HS-5 (cell line): ENCODE results near the gene PYGB.

ENCODE experiments used
- DNase-seq: peaks from one replicate; pipeline ENCODE4 v3.0.0-alpha.2; 2012; ENCODE audit warnings: low read depth

The PYGB gene

DNA sequence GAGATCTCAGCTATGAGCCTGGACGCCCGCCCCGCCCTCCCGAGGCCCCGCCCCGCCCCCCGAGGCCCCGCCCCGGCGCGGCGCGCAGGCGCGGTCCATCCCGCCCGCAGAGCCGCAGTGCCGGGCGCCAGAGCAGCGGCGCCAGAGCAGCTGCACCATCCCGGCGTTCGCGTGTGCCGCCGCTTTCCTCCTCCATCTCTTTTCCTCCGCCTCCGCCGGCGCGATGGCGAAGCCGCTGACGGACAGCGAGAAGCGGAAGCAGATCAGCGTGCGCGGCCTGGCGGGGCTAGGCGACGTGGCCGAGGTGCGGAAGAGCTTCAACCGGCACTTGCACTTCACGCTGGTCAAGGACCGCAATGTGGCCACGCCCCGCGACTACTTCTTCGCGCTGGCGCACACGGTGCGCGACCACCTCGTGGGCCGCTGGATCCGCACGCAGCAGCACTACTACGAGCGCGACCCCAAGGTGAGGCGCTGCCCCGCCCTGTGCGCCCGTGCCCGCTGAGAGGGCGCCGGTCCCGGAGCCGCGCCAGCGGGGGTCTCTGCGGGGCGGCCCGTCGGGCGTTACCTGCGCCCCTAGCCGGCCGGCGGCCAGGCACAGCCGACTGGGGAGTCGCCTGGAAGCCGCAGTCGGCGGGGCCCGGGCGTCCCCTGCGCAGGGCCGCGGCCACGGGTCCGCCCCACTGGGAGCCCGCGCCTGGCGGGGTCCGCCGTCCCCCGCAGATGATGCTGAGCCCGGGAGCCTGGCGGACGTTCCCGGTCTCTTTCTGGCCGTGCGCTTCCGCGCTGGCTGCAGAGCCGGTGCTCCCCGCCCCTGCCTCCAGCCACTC lies at the start of gene PYGB:
Gene PYGB, plus strand, starts transcription at position 130 of the 830 bp plus-strand sequence. Its CDS starts 94 bp downstream, at position 224.
- peak; percentile 62 for DNase-seq

- no peak for DNase-seq
Measured at GRCh38 chr20:25198663-25199383, 49.1 kb upstream of the PYGB start.

DNA sequence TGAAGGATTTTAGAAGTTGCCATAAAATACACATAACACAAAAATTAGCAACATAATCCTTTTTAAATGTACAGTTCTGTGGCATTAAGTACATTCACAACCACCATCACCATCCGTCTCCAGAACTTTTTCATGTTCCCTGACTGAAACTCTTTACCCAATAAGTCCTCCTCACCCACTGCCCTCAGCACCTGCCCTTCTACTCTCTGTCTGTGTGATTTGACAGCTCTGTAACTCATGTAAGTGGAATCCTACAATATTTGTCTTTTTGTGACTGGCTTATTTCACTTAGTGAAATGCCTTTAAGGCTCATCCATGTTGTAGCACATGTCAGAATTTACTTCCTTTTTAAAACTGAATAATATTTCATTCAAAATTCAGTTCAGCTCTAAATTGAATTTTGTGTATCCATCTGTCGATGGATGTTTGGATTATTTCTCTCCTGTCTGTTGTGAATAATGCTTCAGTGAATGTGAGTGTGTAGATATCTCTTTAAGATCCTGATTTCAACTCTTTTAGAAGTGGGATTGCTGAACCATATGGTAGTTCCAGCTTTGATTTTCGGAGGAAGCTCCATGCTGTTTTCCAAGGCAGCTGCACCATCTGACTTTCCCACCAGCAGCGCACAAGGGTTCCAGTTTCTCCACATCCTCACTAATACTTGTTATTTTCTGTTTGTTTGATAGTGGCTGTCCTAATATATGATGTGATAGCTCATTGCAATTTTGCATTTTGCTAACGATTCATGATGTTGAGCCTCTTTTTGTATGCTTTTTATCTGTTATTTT lies 48.2 kb upstream of the PYGB start:
- no peak for DNase-seq

DNA sequence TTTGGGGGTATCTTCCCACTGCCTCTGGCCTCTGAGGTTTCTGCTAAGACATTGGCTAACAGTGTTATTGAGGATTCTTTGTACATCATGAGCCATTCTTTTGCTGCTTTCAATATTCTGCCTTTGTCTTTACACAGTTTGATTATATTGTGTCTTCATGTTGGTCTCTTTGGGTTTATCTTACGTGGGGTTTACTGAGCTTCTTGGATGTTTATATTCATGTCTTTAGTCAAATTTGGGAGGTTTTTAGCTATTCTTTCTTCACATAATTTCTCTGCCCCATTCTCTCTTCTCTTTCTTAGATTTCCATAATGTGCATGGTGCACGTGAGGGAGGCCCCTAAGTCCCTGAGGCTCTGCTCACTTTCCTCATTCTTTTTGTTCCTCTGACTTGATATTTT lies 44.8 kb upstream of the PYGB start:
- DNase-seq: no peak

- DNase-seq: no peak
Measured at GRCh38 chr20:25203871-25204320, 44.0 kb upstream of the PYGB start.

GRCh38 chr20:25204550-25205276 lies 43.2 kb upstream of the PYGB start:
- no peak for DNase-seq

- DNase-seq: no peak
Measured at GRCh38 chr20:25205277-25206062, 42.4 kb upstream of the PYGB start.

DNA sequence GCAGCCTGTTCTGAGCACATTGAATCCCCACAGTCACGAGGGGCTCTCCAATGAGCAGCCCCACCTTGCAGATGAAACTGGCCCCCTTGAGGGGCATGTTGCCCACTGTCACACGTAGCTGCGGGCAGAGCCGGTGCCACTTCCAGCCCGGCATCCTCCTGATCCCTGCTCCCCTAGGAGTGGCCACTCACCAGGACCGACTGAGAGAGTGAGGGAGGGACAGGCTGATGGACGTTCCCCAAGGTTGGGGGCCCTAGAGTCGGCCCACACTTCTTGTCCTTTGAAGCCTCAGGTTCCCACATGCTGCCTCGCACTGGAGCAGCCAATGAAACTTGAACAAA lies 41.9 kb upstream of the PYGB start:
- DNase-seq: no peak

DNA sequence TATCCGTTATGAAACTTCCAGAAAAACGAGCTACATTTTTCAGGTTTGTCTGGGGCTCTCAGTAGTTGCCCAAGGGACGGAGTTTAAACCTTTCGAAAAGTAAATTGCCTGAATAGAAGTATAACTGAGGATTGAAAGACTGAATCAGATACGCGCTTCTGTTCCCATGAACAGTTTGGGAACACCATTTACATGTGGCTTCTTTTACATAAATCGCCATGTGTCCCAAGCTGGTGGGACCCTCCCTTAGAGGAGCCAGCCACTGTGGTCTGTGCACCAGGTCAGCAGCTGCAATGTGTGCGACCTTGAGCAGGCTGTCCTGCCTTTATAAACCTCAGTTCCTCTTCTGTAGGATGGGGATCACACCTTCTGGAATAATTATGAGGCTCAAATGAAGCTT lies 41.3 kb upstream of the PYGB start:
- no peak for DNase-seq

GRCh38 chr20:25207149-25207959 lies 40.5 kb upstream of the PYGB start:
- DNase-seq: no peak

DNA sequence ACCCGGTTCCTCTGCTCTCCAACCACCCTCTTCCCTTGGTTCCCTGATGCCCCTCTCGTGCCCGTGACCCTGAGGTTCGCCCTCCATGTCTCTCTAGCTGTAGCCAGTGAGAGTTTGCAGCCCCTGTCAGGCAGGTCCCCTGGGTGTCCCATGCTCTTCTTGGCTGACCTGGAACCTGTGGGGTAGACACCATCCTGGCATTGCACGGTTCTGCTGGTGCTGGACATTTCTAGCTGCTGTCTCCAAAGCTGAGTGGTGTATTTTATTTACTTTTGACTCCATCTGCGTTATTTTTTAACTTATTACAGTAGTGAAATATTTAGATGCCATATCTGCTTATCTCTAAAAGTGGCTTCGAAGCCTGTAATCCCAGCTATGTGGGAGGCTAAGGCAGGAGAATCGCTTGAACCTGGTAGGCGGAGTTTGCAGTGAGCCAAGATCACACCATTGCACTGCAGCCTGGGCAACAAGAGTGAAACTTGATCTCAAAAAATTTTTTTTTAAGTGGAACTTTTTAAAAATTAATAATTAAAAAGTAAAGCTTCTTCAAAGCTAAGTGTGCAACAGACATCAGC lies 39.8 kb upstream of the PYGB start:
- DNase-seq: no peak

DNA sequence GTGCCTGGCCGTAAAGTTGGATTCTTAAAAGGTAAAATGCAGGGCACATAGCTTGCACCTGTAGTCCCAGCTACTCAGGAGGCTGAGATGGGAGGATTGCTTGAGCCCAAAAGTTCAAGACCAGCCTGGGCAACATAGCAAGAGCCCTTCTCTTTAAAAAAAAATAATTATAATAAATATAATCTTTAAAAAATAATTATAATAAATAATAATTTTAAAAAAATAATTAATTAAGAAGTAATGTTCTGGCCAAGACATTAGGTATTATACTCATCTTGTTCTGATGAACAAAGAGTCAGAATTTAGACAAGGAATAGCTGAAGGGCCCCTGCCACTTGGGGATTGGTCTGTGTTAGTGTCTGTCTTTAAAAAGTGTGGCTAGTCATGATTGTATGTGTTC lies 38.5 kb upstream of the PYGB start:
- no peak for DNase-seq

DNA sequence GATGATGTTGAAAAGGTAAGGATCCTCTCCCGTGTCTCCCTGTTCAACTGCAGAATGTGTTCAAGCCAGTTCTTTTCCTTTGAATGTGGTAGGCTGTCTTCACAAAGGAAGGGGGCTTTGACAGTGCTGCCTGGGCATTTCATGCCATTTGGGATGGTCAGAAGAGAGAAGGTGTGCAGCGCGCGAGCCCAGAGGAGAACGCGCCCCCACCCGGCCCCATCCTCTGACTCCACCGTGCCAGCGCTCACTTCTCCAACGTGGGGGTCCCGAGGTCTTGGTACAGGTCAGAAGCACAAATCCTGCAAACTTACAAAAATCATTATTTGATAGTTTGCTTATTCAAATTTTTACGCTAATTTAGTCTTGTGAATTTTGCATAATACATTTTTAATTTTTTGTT lies 38.0 kb upstream of the PYGB start:
- no peak for DNase-seq

- DNase-seq: no peak
Measured at GRCh38 chr20:25211273-25211672, 36.6 kb upstream of the PYGB start.

- DNase-seq: no peak
Measured at GRCh38 chr20:25212242-25212641, 35.6 kb upstream of the PYGB start.

DNA sequence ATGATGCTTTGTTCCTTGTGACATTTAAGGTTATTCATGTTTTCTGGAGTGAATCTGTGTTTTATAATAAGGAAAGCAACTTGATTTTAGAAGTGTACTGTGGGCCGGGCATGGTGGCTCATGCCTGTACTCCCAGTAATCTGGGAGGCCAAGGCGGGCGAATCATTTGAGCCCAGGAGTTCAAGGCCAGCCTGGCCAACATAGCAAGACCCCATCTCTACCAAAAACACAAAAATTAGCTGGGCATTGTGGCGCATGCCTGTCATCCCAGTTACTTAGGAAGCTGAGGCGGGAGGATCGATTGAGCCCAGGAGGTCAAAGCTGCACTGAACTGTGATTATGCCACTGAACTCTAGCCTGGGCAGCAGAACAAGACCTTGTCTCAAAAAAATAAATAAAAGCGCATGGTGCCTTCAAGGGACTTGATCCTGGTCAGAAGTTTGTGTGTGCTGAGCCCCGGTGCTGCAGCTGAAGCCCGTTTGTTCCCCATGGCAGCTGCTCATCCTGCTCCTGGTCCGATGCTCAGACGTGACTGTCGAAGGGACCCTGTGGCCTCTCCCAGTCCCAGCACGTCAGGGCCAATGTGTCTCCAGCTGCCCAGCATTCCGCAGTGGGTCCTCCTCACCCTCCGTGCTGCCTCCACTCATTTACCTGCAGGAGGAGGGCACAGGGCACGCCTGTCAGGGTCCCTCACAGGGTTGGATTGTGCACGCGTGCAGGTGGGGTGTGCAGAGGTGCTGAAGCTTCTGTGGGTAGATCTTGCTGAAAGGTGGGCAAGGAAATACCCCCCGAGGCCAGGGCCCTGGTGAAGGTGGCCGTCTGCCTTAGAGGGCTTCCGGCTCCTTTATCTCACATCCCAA lies 34.1 kb upstream of the PYGB start:
- DNase-seq: no peak

DNA sequence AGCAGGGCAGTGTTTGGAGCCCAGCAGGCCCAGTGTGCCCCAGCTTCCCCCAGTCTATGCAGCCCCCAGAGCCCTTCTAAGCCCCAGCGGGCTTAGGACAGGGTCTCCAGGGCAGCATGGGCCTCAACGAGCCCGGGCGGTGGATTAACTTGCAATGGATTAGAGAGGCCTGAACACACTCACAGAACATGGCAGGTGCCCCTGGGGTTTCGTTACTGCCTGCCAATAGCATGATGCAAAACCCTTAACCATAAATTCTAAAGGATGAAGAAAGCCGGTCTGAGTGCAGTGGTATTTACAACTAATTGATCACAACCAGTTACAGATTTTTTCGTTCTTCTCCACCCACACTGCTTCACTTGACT lies 33.5 kb upstream of the PYGB start:
- no peak for DNase-seq

GRCh38 chr20:25214819-25215218 lies 33.1 kb upstream of the PYGB start:
- DNase-seq: no peak

- no peak for DNase-seq
Measured at GRCh38 chr20:25215521-25215920, 32.4 kb upstream of the PYGB start.
